Measurements from ENCODE around the gene MCUB. TPM values are rescaled to one million over a fixed set of nuclear protein-coding genes. Genes with fewer than 3 reads are reported as not detected.

The MCUB gene
- total RNA-seq, 2 donors from 2014 or later, result 81.0 to 90.0 TPM

Other genes starting within 250 kb of the MCUB start
- gene SEC24B, start 126.4 kb upstream of the MCUB start, total RNA-seq, result 10 to 100 TPM; 37.8 to 39.5 TPM
- gene CASP6, start 143.2 kb downstream of the MCUB start, total RNA-seq, result 10 to 100 TPM; 16.8 to 17.1 TPM
- 10 to 100 TPM; 13.8 to 39.4 TPM for gene PLA2G12A, start 169.8 kb downstream of the MCUB start, total RNA-seq
- not detected for gene CFI, start 241.8 kb downstream of the MCUB start, total RNA-seq